Fibroblast of skin of back (primary cell): ENCODE measurements around the gene NTSR1.

Source experiments
- DNase-seq: peaks from one replicate; pipeline ENCODE4 v3.0.0-alpha.2; 2013

Gene NTSR1

GRCh38 chr20:62791301-62792181 is 82.9 kb downstream of the NTSR1 start:
- peak; percentile 89 for DNase-seq

GRCh38 chr20:62792182-62792939 is 83.7 kb downstream of the NTSR1 start:
- peak; percentile 72 for DNase-seq

GRCh38 chr20:62792940-62793756 is 84.5 kb downstream of the NTSR1 start:
- no peak for DNase-seq

DNA sequence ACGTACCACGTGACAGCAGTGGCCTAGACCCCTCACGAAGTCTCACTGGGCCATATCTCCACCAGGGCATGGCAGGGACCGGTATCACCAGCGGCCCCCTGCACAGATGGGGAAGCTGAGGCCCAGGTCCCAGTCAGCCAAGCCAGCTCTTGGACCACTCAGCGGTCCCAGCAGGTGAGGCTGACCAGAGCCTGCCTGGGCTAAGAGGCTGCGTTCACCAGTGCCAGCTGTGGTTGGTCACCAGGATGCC is 85.0 kb downstream of the NTSR1 start:
- no peak for DNase-seq

- DNase-seq, result peak; percentile 95
Observed at GRCh38 chr20:62794007-62794724, 85.5 kb downstream of the NTSR1 start.

GRCh38 chr20:62795023-62795761 is 86.6 kb downstream of the NTSR1 start:
- peak; percentile 51 for DNase-seq

- no peak for DNase-seq
Observed at GRCh38 chr20:62796699-62797491, 88.3 kb downstream of the NTSR1 start.

DNA sequence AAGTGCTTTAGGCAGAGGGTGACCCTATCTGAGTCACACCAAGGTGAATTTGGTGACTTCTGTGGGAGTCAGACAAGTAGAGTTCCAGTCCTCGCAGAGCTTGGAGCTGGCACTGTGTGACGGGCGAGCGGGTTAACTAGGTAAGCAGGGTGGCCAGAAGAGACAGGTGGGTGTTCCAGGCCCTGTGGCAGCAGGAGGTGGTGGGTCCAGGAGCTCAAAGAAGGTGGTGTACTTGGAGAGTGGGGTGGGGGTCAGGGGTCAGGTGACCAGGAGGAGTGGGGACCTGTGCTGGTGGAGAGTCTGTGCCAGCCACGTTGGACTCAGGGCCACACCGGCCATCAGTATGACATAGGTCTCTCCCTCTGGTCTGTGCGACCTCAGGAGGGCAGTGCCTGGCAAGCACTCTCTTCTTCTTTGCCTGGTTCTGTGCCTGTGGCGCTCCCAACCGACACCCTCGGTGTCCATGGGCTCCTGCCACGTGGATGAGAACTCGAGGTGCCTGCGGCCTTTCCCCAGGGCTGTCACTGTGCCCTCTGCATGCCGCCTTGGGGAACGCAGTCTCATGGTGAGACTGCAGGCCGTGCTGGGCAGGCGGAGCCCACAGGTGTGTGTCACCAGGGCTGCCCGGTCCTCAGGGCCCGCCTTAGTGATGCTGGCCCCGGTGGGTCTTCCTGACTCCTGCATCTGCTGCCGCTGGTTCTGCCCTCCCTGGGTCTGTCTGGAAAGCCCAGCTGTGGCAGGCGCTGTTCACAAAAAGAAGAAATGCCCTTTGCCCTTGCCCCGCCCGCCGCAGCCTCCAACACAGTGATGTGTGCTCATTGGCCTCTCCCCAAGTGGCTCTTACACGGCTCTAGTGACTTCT is 89.3 kb downstream of the NTSR1 start:
- DNase-seq, result no peak

GRCh38 chr20:62799036-62799435 is 90.4 kb downstream of the NTSR1 start:
- DNase-seq, result no peak

GRCh38 chr20:62799459-62799858 is 90.8 kb downstream of the NTSR1 start:
- DNase-seq, result no peak

DNA sequence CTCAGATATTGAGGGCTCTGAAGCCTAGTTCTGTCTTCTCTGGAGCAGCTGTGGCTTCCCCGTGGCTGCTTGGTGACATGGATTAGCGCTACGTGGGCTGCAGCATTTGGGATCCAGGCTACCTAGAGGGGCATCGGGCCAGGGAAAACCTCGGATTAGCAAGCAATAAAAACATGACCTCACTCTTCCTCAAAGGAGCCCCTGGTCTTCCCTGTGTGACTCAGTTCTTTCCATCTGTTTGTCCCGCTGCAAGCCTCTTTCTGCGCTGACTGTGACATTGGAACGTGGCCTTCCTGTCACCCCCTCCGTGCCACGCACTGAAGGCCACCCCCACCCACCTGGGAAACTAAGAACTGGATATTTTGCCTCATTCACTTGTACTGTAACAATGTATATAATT is 91.2 kb downstream of the NTSR1 start:
- no peak for DNase-seq

GRCh38 chr20:62800314-62801259 is 92.0 kb downstream of the NTSR1 start:
- DNase-seq, result no peak

- DNase-seq, result no peak
Observed at GRCh38 chr20:62801284-62802010, 92.8 kb downstream of the NTSR1 start.

- no peak for DNase-seq
Observed at GRCh38 chr20:62802026-62802712, 93.5 kb downstream of the NTSR1 start.

DNA sequence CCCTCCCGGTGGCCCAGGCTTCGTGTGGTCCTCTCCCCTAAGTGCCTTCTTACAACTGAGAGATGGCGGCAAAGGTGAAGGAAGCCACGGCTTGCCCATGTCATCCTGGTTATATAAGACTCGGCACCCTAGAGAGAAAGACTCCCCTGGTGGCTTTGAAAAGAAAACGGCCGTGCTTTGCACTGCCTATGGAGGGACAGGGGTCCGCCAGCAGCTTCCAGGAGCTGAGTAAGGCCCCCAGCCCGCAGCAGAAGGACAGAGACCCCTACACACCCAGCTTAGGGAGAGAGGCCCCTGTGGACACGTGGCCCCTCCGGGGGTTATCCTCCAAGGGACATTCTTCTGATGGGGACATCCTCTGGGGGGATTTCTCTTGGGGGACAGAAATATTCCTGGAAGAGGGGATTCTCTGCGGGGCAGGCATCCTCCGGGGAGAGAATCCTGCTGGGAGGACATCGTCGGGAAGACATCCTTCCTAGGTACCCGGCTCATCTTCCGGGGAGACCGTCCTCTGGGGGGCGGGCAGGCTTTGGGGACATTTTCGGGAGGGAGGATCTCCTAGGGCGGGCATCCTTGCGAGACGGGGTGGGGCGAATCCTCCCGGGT is 95.5 kb downstream of the NTSR1 start:
- no peak for DNase-seq

GRCh38 chr20:62804627-62805154 is 96.1 kb downstream of the NTSR1 start, which contains the start of gene OGFR:
Gene OGFR, plus strand, starts transcription at chr20:62804835. Its CDS starts 25 bp downstream, at chr20:62804860.
- peak; percentile 63 for DNase-seq
